HEK293 (cell line): ENCODE results near the gene HIRIP3.

Experiments
- BCL11A ChIP-seq: fragments of 450-650 bp; formaldehyde crosslinking; IDR thresholded peaks from 2 replicates; pipeline ENCODE4 v1.5.1; 2016; ENCODE audit warnings: low read depth, missing biosample characterization, missing genetic modification characterization
- CTCF ChIP-seq: fragments of 450-650 bp; formaldehyde crosslinking; IDR thresholded peaks from 2 replicates; pipeline ENCODE4 v1.5.1; 2016; ENCODE audit warnings: missing biosample characterization, missing genetic modification characterization
- MYNN ChIP-seq: fragments of 450-650 bp; formaldehyde crosslinking; IDR thresholded peaks from 2 replicates; pipeline ENCODE4 v1.5.1; 2016; ENCODE audit warnings: missing biosample characterization, missing genetic modification characterization, borderline replicate concordance
- OSR2 ChIP-seq: fragments of 450-650 bp; formaldehyde crosslinking; IDR thresholded peaks from 2 replicates; pipeline ENCODE4 v1.5.1; 2016; ENCODE audit warnings: missing biosample characterization, missing genetic modification characterization
- PATZ1 ChIP-seq: fragments of 450-650 bp; formaldehyde crosslinking; IDR thresholded peaks from 2 replicates; pipeline ENCODE4 v1.5.1; 2016; ENCODE audit warnings: missing biosample characterization, missing genetic modification characterization
- REST ChIP-seq: fragments of 450-650 bp; formaldehyde crosslinking; IDR thresholded peaks from 2 replicates; pipeline ENCODE4 v1.5.1; 2016; ENCODE audit warnings: missing biosample characterization, missing genetic modification characterization
- SP2 ChIP-seq: fragments of 450-650 bp; formaldehyde crosslinking; IDR thresholded peaks from 2 replicates; pipeline ENCODE4 v1.5.1; 2016; ENCODE audit warnings: missing biosample characterization, missing genetic modification characterization
- ZBTB20 ChIP-seq: fragments of 450-650 bp; formaldehyde crosslinking; IDR thresholded peaks from 2 replicates; pipeline ENCODE4 v1.5.1; 2016; ENCODE audit warnings: missing biosample characterization, missing genetic modification characterization
- ZEB2 ChIP-seq: fragments of 450-650 bp; formaldehyde crosslinking; IDR thresholded peaks from 2 replicates; pipeline ENCODE4 v1.5.1; 2016; ENCODE audit warnings: missing biosample characterization, missing genetic modification characterization
- ZNF280D ChIP-seq: fragments of 450-650 bp; formaldehyde crosslinking; IDR thresholded peaks from 2 replicates; pipeline ENCODE4 v1.5.1; 2016; ENCODE audit warnings: missing biosample characterization, missing genetic modification characterization
- ZNF707 ChIP-seq: fragments of 450-650 bp; formaldehyde crosslinking; IDR thresholded peaks from 2 replicates; pipeline ENCODE4 v1.5.1; 2016; ENCODE audit warnings: missing biosample characterization, missing genetic modification characterization

GRCh38 chr16:29982560-29983419 is 12.6 kb downstream of the HIRIP3 start:
- TF ChIP-seq CTCF (tag by site-specific recombination) = no peak
- no peak for TF ChIP-seq ZNF280D (tag by site-specific recombination)
- TF ChIP-seq ZEB2 = no peak
- TF ChIP-seq OSR2 (tag by site-specific recombination) = no peak
- no peak for TF ChIP-seq PATZ1 (tag by site-specific recombination)
- TF ChIP-seq SP2 (tag by site-specific recombination) = no peak
- TF ChIP-seq REST = no peak
- TF ChIP-seq BCL11A = no peak
- TF ChIP-seq MYNN (tag by site-specific recombination) = no peak
- TF ChIP-seq ZBTB20 (tag by site-specific recombination) = no peak
- TF ChIP-seq ZNF707 = no peak
